ENCODE results near the gene SIVA1.

DNA sequence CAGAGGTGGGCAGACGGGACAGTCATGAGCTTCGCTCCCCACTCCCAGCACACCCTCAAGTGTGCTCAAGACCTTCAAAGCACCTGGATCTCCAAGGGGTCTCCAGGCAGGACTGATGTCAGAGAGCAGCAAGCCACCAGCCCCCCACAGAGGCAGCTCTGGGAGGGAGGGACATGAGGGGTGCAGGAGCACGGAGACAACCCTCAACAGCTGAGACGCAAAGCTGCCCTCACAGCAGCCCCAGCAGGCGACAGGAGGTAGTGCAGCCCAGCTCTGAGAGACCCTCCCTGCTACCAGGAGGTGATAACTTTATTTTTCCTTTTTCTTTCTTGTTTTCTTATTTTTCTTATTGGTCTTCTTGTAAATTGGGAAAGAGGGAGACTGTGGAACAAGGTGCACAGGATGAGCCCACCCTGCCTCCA is 17.9 kb downstream of the SIVA1 start:
- TF ChIP-seq TARDBP (IDR thresholded peaks at IDR 0.05) (no peak), CTBP1 (IDR thresholded peaks at IDR 0.05; ENCODE audit: borderline replicate concordance) (no peak), SP1 (IDR thresholded peaks at IDR 0.05) (no peak), FOXA1 (IDR thresholded peaks at IDR 0.05) (no peak), NFRKB (IDR thresholded peaks at IDR 0.05) (no peak), ZNF384 (IDR thresholded peaks at IDR 0.05) (no peak), BHLHE40 (IDR thresholded peaks at IDR 0.05; ENCODE audit: borderline replicate concordance) (no peak)
- TF ChIP-seq, protein P1, sequence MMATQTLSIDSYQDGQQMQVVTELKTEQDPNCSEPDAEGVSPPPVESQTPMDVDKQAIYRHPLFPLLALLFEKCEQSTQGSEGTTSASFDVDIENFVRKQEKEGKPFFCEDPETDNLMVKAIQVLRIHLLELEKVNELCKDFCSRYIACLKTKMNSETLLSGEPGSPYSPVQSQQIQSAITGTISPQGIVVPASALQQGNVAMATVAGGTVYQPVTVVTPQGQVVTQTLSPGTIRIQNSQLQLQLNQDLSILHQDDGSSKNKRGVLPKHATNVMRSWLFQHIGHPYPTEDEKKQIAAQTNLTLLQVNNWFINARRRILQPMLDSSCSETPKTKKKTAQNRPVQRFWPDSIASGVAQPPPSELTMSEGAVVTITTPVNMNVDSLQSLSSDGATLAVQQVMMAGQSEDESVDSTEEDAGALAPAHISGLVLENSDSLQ (IDR thresholded peaks at IDR 0.05) = no peak
